HCT116 (cell line): ENCODE data around the gene MAPKAP1. TPM values are rescaled to one million over a fixed set of nuclear protein-coding genes. Genes with fewer than 3 reads are reported as not detected.

ENCODE experiments used
- ATAC-seq: fragments of 200-7000 bp; cut with Tn5 transposase; 2 replicates; pipeline ENCODE4 v1.9.1; 2020; ENCODE audit warnings: mild to moderate bottlenecking, moderate library complexity
- BruUV-seq: library from RNA; stranded (reverse); fragments of 400-500 nt; replicated peaks from 2 replicates; lab custom pipeline; 2021; lab: Mats Ljungman, UMichigan
- CTCF ChIA-PET: fragments of 300-600 bp; sonication (Branson Sonifier 250); formaldehyde crosslinking; loops from one replicate; lab custom pipeline; 2021; ENCODE audit warnings: antibody characterized with exemption; lab: Charles Lee
- POLR2A ChIA-PET: fragments of 300-600, 350-600 bp; sonication (Branson Sonifier 250); formaldehyde crosslinking; loops from one replicate; lab custom pipeline; 2021; ENCODE audit warnings: antibody characterized with exemption; lab: Charles Lee
- RAD21 ChIA-PET, 2 experiments: fragments of 300-600 bp; sonication (Branson Sonifier 250); formaldehyde crosslinking; loops; one replicate each; lab custom pipeline; 2023; ENCODE audit warnings: low total read pairs in 2 of 2; ENCODE audit not compliant: uncharacterized antibody in 2 of 2, unreplicated experiment in 2 of 2, low non-redundant PET in 1 of 2; lab: Charles Lee
- DNase-seq: peaks from one replicate; pipeline ENCODE4 v3.0.0-alpha.2; 2010; ENCODE audit warnings: low read depth, low spot score
- H2AFZ ChIP-seq: fragments of 200-600 bp; shearing (Covaris generic), sonication (generic); 2 replicates; pipeline ENCODE4 v1.6.1; 2017; ENCODE audit warnings: low read depth, mixed run types, mixed read lengths, antibody characterized with exemption, low read length; ENCODE audit not compliant: poor library complexity, severe bottlenecking
- H3K27ac ChIP-seq: 2 replicates; pipeline ENCODE4 v1.5.1; 2012; ENCODE audit warnings: low read depth, low read length
- H3K27me3 ChIP-seq: fragments of 200-600 bp; sonication (generic); 2 replicates; pipeline ENCODE4 v1.6.1; 2016; ENCODE audit warnings: mixed run types, low read length, mixed read lengths; ENCODE audit not compliant: insufficient read depth
- H3K36me3 ChIP-seq, 2 experiments: fragments of 200-500 bp in 1 of 2; fragments of 200-600 bp in 1 of 2; sonication (Bioruptor generic) in 1 of 2; sonication (generic) in 1 of 2; 2 replicates each; pipeline versions ENCODE4 v1.5.1 to v1.6.1; 2014 to 2016; ENCODE audit warnings: low read length in 2 of 2, inconsistent platforms in 1 of 2, mixed read lengths in 1 of 2, mixed run types in 1 of 2; ENCODE audit not compliant: insufficient read depth in 2 of 2, control insufficient read depth in 1 of 2
- H3K4me1 ChIP-seq, 2 experiments: fragments of 200-600 bp in 1 of 2; sonication (generic) in 1 of 2; 2 replicates each; pipeline versions ENCODE4 v1.5.1 to v1.6.1; 2012 to 2017; ENCODE audit warnings: low read length in 2 of 2, inconsistent platforms in 1 of 2, mild to moderate bottlenecking in 1 of 2, mixed read lengths in 1 of 2, mixed run types in 1 of 2, moderate library complexity in 1 of 2; ENCODE audit not compliant: insufficient read depth in 2 of 2, control insufficient read depth in 1 of 2
- H3K4me2 ChIP-seq: fragments of 200-600 bp; sonication (generic); 2 replicates; pipeline ENCODE4 v1.6.1; 2017; ENCODE audit warnings: mixed run types, low read length, mixed read lengths
- H3K4me3 ChIP-seq, 2 experiments: fragments of 200-600 bp in 1 of 2; sonication (generic) in 1 of 2; replicated peaks in 1 of 2; 2 replicates each; pipeline ENCODE4 v1.5.1; 2011 to 2016; ENCODE audit warnings: low read length in 2 of 2, control low read depth in 1 of 2, low read depth in 1 of 2, mild to moderate bottlenecking in 1 of 2, mixed read lengths in 1 of 2, mixed run types in 1 of 2
- H3K79me2 ChIP-seq: fragments of 200-600 bp; sonication (generic); 2 replicates; pipeline ENCODE4 v1.6.1; 2017; ENCODE audit warnings: mild to moderate bottlenecking, mixed run types, low read length, moderate library complexity, mixed read lengths; ENCODE audit not compliant: insufficient read depth
- H3K9ac ChIP-seq: fragments of 200-600 bp; sonication (generic); 2 replicates; pipeline ENCODE4 v1.6.1; 2016; ENCODE audit warnings: low read length, mixed read lengths
- H3K9me2 ChIP-seq: fragments of 200-600 bp; sonication (generic), shearing (Covaris generic); 2 replicates; pipeline ENCODE4 v1.6.1; 2017; ENCODE audit warnings: mixed run types, mild to moderate bottlenecking, moderate library complexity; ENCODE audit not compliant: insufficient read depth
- H3K9me3 ChIP-seq, 2 experiments: fragments of 200-500 bp in 1 of 2; fragments of 200-600 bp in 1 of 2; sonication (Bioruptor generic) in 1 of 2; sonication (generic) in 1 of 2; 2 replicates each; pipeline ENCODE4 v1.6.1; 2014 to 2017; ENCODE audit warnings: low read length in 2 of 2, mixed read lengths in 2 of 2, inconsistent platforms in 1 of 2, low read depth in 1 of 2, mild to moderate bottlenecking in 1 of 2, mixed run types in 1 of 2, moderate library complexity in 1 of 2; ENCODE audit not compliant: control insufficient read depth in 1 of 2, insufficient read depth in 1 of 2
- H4K20me1 ChIP-seq: fragments of 200-600 bp; sonication (generic), shearing (Covaris generic); 2 replicates; pipeline ENCODE4 v1.6.1; 2017; ENCODE audit warnings: mixed run types, mild to moderate bottlenecking, moderate library complexity; ENCODE audit not compliant: insufficient read depth
- ATF3 ChIP-seq: IDR thresholded peaks from 2 replicates; pipeline ENCODE4 v1.6.1; 2012
- EGR1 ChIP-seq: IDR thresholded peaks from 2 replicates; pipeline ENCODE4 v1.6.1; 2012; ENCODE audit warnings: low read depth
- ELF1 ChIP-seq: IDR thresholded peaks from 2 replicates; pipeline ENCODE4 v1.6.1; 2012; ENCODE audit warnings: low read depth, borderline replicate concordance
- FOSL1 ChIP-seq: IDR thresholded peaks from 2 replicates; pipeline ENCODE4 v1.6.1; 2012; ENCODE audit warnings: low read depth
- JUND ChIP-seq: IDR thresholded peaks from 2 replicates; pipeline ENCODE4 v1.6.1; 2012
- MAX ChIP-seq: IDR thresholded peaks from 2 replicates; pipeline ENCODE4 v1.6.1; 2012
- POLR2A ChIP-seq: IDR thresholded peaks from 2 replicates; pipeline ENCODE4 v1.7.0; 2011; ENCODE audit warnings: borderline replicate concordance; ENCODE audit not compliant: insufficient read depth, insufficient read length; ENCODE audit errors: extremely low read depth
- RAD21 ChIP-seq: IDR thresholded peaks from 2 replicates; pipeline ENCODE4 v1.6.1; 2012; ENCODE audit warnings: low read depth, mild to moderate bottlenecking
- REST ChIP-seq: IDR thresholded peaks from 2 replicates; pipeline ENCODE4 v1.6.1; 2012; ENCODE audit warnings: low read depth
- SP1 ChIP-seq: IDR thresholded peaks from 2 replicates; pipeline ENCODE4 v1.6.1; 2012; ENCODE audit warnings: low read depth
- YY1 ChIP-seq: IDR thresholded peaks from 2 replicates; pipeline ENCODE4 v1.6.1; 2011; ENCODE audit warnings: low read length, low read depth, moderate library complexity, mild to moderate bottlenecking; ENCODE audit not compliant: insufficient replicate concordance; ENCODE audit errors: extremely low read depth
- ZBTB33 ChIP-seq: IDR thresholded peaks from 2 replicates; pipeline ENCODE4 v1.6.1; 2011; ENCODE audit warnings: mild to moderate bottlenecking, low read length, moderate library complexity; ENCODE audit not compliant: insufficient replicate concordance; ENCODE audit errors: extremely low read depth
- ZFX ChIP-seq: fragments of 450-650 bp; IDR thresholded peaks from 2 replicates; pipeline ENCODE4 v1.6.1; 2017
- ZNF274 ChIP-seq: fragments of 200-500 bp; sonication (Bioruptor generic); IDR thresholded peaks from 2 replicates; pipeline ENCODE4 v1.6.1; 2014; ENCODE audit warnings: mild to moderate bottlenecking, low read depth, low read length, inconsistent platforms
- intact Hi-C: fragments of 100-400 bp; cut with micrococcal nuclease; formaldehyde crosslinking; loops from 2 replicates; pipeline ENCODE4 v1.10.0; 2022
- total RNA-seq: library from RNA; stranded (reverse); gene quantifications from one replicate; pipeline ENCODE4 v1.2.1, GENCODE V29; 2021; ENCODE audit not compliant: unreplicated experiment

Gene MAPKAP1
- total RNA-seq, 1 experiment from 2014 or later, result 72.5 TPM

- H3K27me3 ChIP-seq, result no peaks in the 10 kb centered on the region
- no peaks in the 10 kb centered on the region for H3K79me2 ChIP-seq
- POLR2A ChIA-PET, result no interaction called here
- H3K36me3 ChIP-seq, result no peaks in the 10 kb centered on the region
- DNase-seq (no peak), ATAC-seq (no peak)
- CTCF ChIA-PET, result no interaction called here
- no peak overlapping the region for H3K9ac ChIP-seq
- RAD21 ChIA-PET, result no interaction called here
- no peak overlapping the region for H3K4me2 ChIP-seq
- TF ChIP-seq FOSL1, result no peak
- no peak for TF ChIP-seq JUND
- TF ChIP-seq ZNF274, result no peak
- no peak for TF ChIP-seq ELF1
- TF ChIP-seq REST, result no peak
- TF ChIP-seq EGR1, result no peak
- TF ChIP-seq RAD21, result no peak; the same call in 1 of the 2 replicates
- no peak for TF ChIP-seq ATF3
- no peak for TF ChIP-seq YY1
- TF ChIP-seq ZFX, result no peak
- TF ChIP-seq POLR2A, result no peak
- TF ChIP-seq MAX, result no peak
- TF ChIP-seq ZBTB33, result no peak
- TF ChIP-seq SP1, result no peak
- no peaks in the 10 kb centered on the region for H4K20me1 ChIP-seq
- H2AFZ ChIP-seq, result no peak overlapping the region
- no TSS peak for BruUV-seq
- no peaks in the 10 kb centered on the region for H3K9me3 ChIP-seq
- H3K9me2 ChIP-seq, result no peaks in the 10 kb centered on the region
- no peak overlapping the region for H3K27ac ChIP-seq
- no peaks in the 10 kb centered on the region for H3K4me1 ChIP-seq
- intact Hi-C loops, result no loop called here
- H3K4me3 ChIP-seq, result no peak overlapping the region
Observed at GRCh38 chr9:125483697-125484096, 223.3 kb downstream of the MAPKAP1 start.
